Mucosa of rectum (tissue), 2 donors: ENCODE data around the gene RALGAPA1.
"Not testable (repeated sequence)": the region's sequence is repeated elsewhere in the genome, so short reads cannot be mapped to it uniquely, and the experiment has no call there.

Experiments used
- H3K27ac ChIP-seq, 2 donors: one replicate each; pipeline ENCODE4 v1.7.0; 2013; ENCODE audit warnings: inconsistent platforms in 2 of 2, low read depth in 2 of 2, low read length in 2 of 2
- H3K27me3 ChIP-seq, 2 donors: one replicate each; pipeline ENCODE4 v1.7.0; 2013; ENCODE audit warnings: low read length in 2 of 2; ENCODE audit not compliant: control insufficient read depth in 2 of 2, insufficient read depth in 2 of 2
- H3K36me3 ChIP-seq, 2 donors: one replicate each; pipeline ENCODE4 v1.7.0; 2013; ENCODE audit warnings: low read length in 2 of 2; ENCODE audit not compliant: control insufficient read depth in 2 of 2, insufficient read depth in 2 of 2
- H3K4me1 ChIP-seq, 2 donors: one replicate each; pipeline ENCODE4 v1.7.0; 2013; ENCODE audit warnings: low read length in 2 of 2, mild to moderate bottlenecking in 1 of 2; ENCODE audit not compliant: control insufficient read depth in 2 of 2, insufficient read depth in 2 of 2
- H3K4me3 ChIP-seq, 2 donors: one replicate each; pipeline ENCODE4 v1.7.0; 2013; ENCODE audit warnings: low read length in 2 of 2
- H3K9ac ChIP-seq, 2 donors: one replicate each; pipeline ENCODE4 v1.7.0; 2013; ENCODE audit warnings: low read length in 2 of 2, low read depth in 1 of 2, mild to moderate bottlenecking in 1 of 2
- H3K9me3 ChIP-seq, 2 donors: one replicate each; pipeline ENCODE4 v1.7.0; 2013; ENCODE audit warnings: low read length in 2 of 2; ENCODE audit not compliant: control insufficient read depth in 2 of 2
- donor health status: healthy.
- donor health status: Normal muscosa, but diverticular disease.

RALGAPA1 gene

DNA sequence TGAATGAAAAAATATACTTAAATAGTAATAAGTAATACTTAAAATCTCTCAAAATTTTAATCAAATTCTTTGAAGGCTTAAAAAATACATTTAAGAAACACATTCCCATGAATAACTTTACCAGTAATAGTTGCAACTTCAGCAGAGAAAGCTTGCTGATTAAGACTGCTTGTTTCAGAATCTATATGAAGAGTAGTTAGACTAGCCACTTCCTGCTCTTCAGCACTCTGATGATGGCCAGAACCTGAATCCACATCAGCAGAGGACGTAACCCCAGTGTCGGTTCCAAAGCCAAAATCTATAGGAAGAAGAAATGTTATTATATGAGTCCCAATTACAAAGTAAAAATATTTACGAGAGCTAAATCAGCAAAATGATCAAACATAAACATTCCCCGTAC lies 125.4 kb downstream of the RALGAPA1 start:
- not testable (repeated sequence) for H3K27ac ChIP-seq, H3K4me1 ChIP-seq, H3K9me3 ChIP-seq, H3K4me3 ChIP-seq, H3K9ac ChIP-seq, H3K27me3 ChIP-seq
- peaks cover 27 to 29% of the 10 kb centered on the region in 2 donors for H3K36me3 ChIP-seq

DNA sequence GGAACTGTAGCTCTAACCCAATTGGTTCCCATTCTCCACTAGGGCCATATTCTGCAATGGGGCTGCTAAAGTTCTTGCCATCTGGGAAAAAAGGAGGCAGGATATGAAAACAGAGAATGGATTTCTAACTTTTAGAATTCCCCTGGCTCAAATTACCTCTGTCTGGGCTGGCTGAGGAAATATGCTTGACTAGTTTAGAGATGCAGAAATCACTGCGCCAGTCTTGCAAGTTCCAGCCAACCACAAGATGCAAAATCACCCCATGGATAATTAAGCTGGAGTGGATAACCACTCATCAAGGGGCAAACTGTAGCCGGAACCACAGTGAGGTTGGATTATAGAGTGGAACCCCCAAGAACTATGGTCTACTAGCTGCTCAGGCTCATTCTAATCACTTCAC lies 126.3 kb downstream of the RALGAPA1 start:
- Histone ChIP-seq H3K4me1 (no peaks in the 10 kb centered on the region), H3K4me3 (no peak overlapping the region), H3K9me3 (no peaks in the 10 kb centered on the region), H3K9ac (no peak overlapping the region), H3K36me3 (peaks cover 20 to 23% of the 10 kb centered on the region in 2 donors), H3K27ac (no peak overlapping the region), H3K27me3 (no peaks in the 10 kb centered on the region)

DNA sequence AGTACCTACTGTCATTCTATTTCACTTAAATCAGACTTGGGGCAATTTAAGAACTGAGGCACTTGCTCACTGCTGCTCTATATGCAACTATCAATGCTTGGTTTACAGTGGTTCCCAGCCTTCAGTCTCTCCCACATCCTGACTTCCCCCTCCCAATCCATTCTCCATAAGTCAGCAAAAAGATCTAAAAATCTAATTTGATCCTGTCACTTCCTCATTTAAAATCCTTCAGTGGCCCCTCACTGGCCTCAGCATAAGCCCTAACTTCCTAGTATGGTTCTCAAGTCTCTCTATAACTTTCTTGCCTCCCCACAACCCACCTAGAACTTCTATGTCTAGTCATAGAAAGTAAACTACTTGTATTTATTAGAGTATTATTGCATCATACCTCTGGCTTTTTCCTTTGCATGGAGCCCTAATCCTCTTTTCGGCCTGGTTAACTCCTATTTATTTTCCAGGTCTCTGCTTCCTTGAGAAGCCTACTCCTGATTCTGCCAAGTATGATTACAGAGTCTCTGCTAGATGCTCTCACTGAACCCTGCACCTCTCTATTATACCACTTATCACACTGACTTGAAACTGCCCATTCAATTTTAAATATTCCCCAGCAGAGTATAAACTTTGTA lies 130.6 kb downstream of the RALGAPA1 start:
- Histone ChIP-seq H3K27me3 (no peaks in the 10 kb centered on the region), H3K9me3 (no peaks in the 10 kb centered on the region), H3K36me3 (peaks cover 20 to 32% of the 10 kb centered on the region in 2 donors)

DNA sequence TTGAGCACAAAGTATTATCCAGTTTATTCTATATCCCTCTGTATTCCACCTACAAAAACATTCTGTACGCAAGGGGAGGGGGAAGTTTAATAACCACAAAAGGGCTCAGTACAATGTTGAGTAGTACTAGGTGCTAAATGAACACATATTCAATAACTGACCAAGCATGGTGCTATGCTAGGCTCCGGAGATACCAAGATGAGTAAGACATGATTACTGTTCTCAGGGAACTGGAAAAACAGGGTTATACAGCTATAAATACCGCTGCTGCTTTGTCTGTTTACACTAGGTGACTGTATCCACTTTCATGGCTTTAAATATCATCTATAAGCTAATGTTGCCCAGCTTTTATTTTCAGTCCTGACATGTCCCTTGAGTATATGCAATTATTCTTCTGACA lies 139.3 kb downstream of the RALGAPA1 start:
- H3K9me3 ChIP-seq = no peaks in the 10 kb centered on the region
- H3K27me3 ChIP-seq = no peaks in the 10 kb centered on the region
- H3K36me3 ChIP-seq = peaks cover 14 to 22% of the 10 kb centered on the region in 2 donors
- H3K27ac ChIP-seq = no peak overlapping the region
- H3K9ac ChIP-seq = no peak overlapping the region
- no peaks in the 10 kb centered on the region for H3K4me1 ChIP-seq
- H3K4me3 ChIP-seq = no peak overlapping the region

More for the DNA sequence above, 130.6 kb downstream of the RALGAPA1 start:
- no peak overlapping the region for H3K4me3 ChIP-seq
- no peaks in the 10 kb centered on the region for H3K4me1 ChIP-seq
- H3K9ac ChIP-seq = no peak overlapping the region
- H3K27ac ChIP-seq = no peak overlapping the region

DNA sequence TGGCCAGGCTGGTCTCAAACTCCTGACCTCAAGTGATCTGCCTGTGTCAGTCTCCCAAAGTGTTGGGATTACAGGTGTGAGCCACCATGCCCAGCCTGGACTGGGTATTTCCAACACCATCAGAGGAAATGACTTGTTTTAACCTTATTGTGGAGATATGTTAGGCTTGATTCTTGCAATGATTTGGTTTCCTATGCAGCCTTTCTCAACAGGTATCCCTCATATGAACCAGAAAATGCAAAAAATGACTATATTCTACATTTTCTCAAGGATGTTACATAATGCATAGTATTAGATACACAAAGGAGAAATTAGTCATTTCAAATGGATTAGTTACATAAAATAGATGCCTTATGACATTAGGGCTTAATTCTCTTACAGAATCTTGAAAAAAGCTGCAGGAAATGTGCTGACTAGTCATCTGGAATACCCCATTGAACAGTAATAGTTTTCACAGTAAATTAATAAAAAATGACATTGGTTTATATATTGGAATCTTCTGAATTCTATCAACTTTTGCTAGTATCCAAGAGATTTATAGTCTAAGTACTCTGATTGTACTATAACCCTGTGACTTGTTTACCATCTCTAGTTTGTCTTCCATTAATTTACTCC lies 142.6 kb downstream of the RALGAPA1 start:
- Histone ChIP-seq H3K27me3 (no peaks in the 10 kb centered on the region), H3K9me3 (no peaks in the 10 kb centered on the region), H3K27ac (no peak overlapping the region), H3K36me3 (peaks cover 13 to 27% of the 10 kb centered on the region in 2 donors), H3K9ac (no peak overlapping the region), H3K4me1 (no peaks in the 10 kb centered on the region), H3K4me3 (no peak overlapping the region)

DNA sequence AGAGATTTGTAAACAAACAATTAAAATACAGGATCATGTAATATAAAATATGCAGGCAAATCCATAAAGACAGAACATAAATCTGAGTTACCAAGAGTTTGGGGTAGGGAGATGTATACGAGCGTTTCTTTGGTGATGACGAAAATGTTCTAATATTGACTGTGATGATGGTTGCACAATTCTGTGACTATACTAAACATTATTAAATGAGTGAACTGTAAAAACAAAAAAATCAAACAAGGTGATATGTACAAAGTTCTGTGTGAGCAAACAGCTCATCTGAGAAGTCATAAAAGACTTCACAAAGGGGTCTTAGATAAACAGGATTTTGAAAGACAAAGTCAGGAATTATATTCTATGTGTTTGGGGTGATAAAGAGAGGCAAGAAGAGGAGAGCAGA lies 147.2 kb downstream of the RALGAPA1 start:
- Histone ChIP-seq H3K4me1 (no peaks in the 10 kb centered on the region), H3K27ac (no peak overlapping the region), H3K27me3 (no peaks in the 10 kb centered on the region), H3K9me3 (no peaks in the 10 kb centered on the region), H3K4me3 (no peak overlapping the region), H3K36me3 (peaks cover 13 to 26% of the 10 kb centered on the region in 2 donors), H3K9ac (no peak overlapping the region)

DNA sequence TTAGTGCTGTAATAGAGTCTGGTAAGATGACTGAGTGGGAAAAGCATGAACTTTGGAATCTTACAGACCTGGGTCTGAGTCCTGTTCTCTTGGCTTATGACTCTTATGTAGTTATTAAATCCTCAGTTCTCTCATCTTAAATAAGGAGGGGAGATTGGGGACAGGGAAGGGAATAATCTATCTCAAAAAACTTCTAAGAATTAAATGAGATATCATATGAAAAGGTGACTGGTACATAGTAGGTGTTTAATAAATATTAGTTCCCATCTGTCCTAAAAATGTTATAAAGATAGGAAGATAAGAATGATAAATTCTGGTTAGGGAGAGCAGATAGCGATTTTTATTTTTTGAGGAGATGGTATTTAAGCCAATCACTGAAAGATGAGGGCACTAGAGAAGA lies 156.1 kb downstream of the RALGAPA1 start:
- H3K9ac ChIP-seq = no peak overlapping the region
- H3K9me3 ChIP-seq = no peaks in the 10 kb centered on the region
- no peaks in the 10 kb centered on the region for H3K27me3 ChIP-seq
- no peak overlapping the region for H3K27ac ChIP-seq
- peaks cover 14 to 18% of the 10 kb centered on the region in 2 donors for H3K36me3 ChIP-seq
- no peak overlapping the region for H3K4me3 ChIP-seq
- H3K4me1 ChIP-seq = no peaks in the 10 kb centered on the region

DNA sequence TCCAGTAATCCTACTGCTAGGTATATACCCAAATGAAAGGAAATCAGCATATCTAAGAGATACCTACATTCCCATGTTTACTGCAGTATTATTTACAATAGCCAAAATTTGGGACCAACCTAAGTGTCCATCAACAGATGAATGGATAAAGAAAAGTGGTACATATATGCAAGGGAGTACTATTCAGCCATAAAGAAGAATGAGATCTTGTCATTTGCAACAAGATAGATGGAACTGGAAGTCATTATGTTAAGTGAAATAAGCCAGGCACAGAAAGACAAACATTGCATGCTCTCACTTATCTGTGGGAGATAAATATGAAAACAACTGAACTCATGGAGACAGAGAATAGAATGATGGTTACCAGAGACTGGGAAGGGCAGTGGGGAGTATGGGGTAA lies 165.6 kb downstream of the RALGAPA1 start:
- Histone ChIP-seq H3K36me3 (peaks cover 23 to 28% of the 10 kb centered on the region in 2 donors), H3K27ac (no peak overlapping the region), H3K9me3 (no peaks in the 10 kb centered on the region), H3K27me3 (no peaks in the 10 kb centered on the region), H3K4me3 (no peak overlapping the region), H3K9ac (no peak overlapping the region), H3K4me1 (no peaks in the 10 kb centered on the region)

DNA sequence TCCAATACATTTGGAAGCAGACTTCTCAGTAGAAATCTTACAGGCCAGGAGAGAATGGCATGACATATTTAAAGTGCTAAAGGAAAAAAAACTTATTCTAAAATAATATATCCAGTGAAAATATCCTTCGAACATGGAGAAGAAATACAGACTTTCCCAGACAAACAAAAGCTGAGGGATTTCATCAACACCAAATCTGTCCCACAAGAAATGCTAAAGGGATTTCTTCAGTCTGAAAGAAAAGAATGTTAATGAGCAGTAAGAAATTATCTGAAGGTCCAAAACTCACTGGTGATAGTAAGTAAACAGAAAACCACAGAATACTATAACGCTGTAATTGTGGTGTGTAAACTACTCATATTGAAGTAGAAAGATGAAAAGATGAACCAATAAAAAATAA lies 171.2 kb downstream of the RALGAPA1 start:
- Histone ChIP-seq H3K9ac (no peak overlapping the region), H3K4me1 (no peaks in the 10 kb centered on the region), H3K27ac (no peak overlapping the region), H3K4me3 (no peak overlapping the region), H3K9me3 (no peaks in the 10 kb centered on the region), H3K36me3 (peaks cover 5 to 30% of the 10 kb centered on the region in 2 donors), H3K27me3 (no peaks in the 10 kb centered on the region)

DNA sequence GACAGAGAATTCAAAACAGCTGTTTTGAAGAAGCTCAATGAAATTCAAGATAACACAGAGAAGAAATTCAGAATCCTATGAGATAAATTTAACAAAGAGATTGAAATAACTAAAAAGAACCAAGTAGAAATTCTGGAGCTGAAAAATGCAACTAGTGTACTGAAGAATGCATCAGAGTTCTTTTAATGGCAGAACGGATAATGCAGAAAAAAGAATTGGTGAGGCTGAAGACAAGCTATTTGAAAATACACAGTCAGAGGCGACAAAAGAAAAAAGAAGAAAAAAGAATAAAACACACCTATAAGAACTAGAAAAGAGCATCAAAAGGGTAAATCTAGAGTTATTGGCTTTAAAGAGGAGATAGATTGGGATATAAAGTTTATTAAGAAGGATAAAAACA lies 171.8 kb downstream of the RALGAPA1 start:
- Histone ChIP-seq H3K9ac (no peak overlapping the region), H3K9me3 (no peaks in the 10 kb centered on the region), H3K27me3 (no peaks in the 10 kb centered on the region), H3K4me1 (no peaks in the 10 kb centered on the region), H3K36me3 (peaks cover 7 to 25% of the 10 kb centered on the region in 2 donors), H3K4me3 (no peak overlapping the region), H3K27ac (no peak overlapping the region)
